Activated naive CD4-positive, alpha-beta T cell treated with anti-CD3 and anti-CD28 coated beads for 36 hours (primary cell): ENCODE results near the gene TLR2. TPM values are rescaled to one million over a fixed set of nuclear protein-coding genes. Genes with fewer than 3 reads are reported as not detected.

Source experiments
- CTCF ChIA-PET: fragments of 350-600 bp; sonication (Branson Sonifier 250); formaldehyde crosslinking; loops from one replicate; lab custom pipeline; 2021; ENCODE audit warnings: antibody characterized with exemption; lab: Charles Lee
- DNase-seq: peaks from one replicate; pipeline ENCODE4 v3.0.0-alpha.2; 2020
- H3K27ac Mint-ChIP-seq: one replicate; pipeline ENCODE4 v1.8.0; 2021; ENCODE audit warnings: mild to moderate bottlenecking, mixed read lengths
- H3K27me3 Mint-ChIP-seq: one replicate; pipeline ENCODE4 v1.8.0; 2021; ENCODE audit warnings: low read depth, mixed read lengths
- H3K36me3 Mint-ChIP-seq: one replicate; pipeline ENCODE4 v1.8.0; 2021; ENCODE audit warnings: low read depth, mixed read lengths
- H3K4me1 Mint-ChIP-seq: one replicate; pipeline ENCODE4 v1.8.0; 2021; ENCODE audit warnings: low read depth, mixed read lengths
- H3K4me3 Mint-ChIP-seq: one replicate; pipeline ENCODE4 v1.8.0; 2021; ENCODE audit warnings: mild to moderate bottlenecking, moderate library complexity, mixed read lengths
- H3K9me3 Mint-ChIP-seq: one replicate; pipeline ENCODE4 v1.8.0; 2021; ENCODE audit warnings: mixed read lengths
- intact Hi-C: fragments of 100-400 bp; cut with micrococcal nuclease; formaldehyde crosslinking; loops from one replicate; pipeline ENCODE4 v1.15.1; 2023
- total RNA-seq, 2 experiments: library from RNA; stranded (reverse); gene quantifications; one replicate each; pipeline ENCODE4 v1.2.3, GENCODE V29; 2021

TLR2 gene
- total RNA-seq, 2 experiments from 2014 or later = 1.5 to 2.6 TPM

GRCh38 chr4:153646261-153646660 is 37.8 kb upstream of the TLR2 start:
- Mint-ChIP-seq H3K4me1 (peaks cover 27% of the 10 kb centered on the region), H3K27me3 (no peaks in the 10 kb centered on the region), H3K4me3 (no peak overlapping the region), H3K27ac (no peak overlapping the region), H3K9me3 (peaks cover 3% of the 10 kb centered on the region), H3K36me3 (no peaks in the 10 kb centered on the region)
- no peak for DNase-seq
- intact Hi-C loops = loop anchor here (10.0 kb wide), 1 partner anchor 421 kb away; no protein-coding TSS in a partner anchor
- CTCF ChIA-PET = interaction anchor here (1.0 to 6.5 kb wide), 5 partner anchors 11 to 360 kb away, joined by 3 to 49 read pairs (median 19); partner anchors contain the start of gene MND1

- Mint-ChIP-seq H3K27ac (no peak overlapping the region), H3K4me1 (peaks cover 31% of the 10 kb centered on the region), H3K27me3 (no peaks in the 10 kb centered on the region), H3K4me3 (no peak overlapping the region), H3K9me3 (peaks cover 3% of the 10 kb centered on the region), H3K36me3 (no peaks in the 10 kb centered on the region)
- CTCF ChIA-PET = interaction anchor here (1.0 to 6.5 kb wide), 5 partner anchors 12 to 359 kb away, joined by 3 to 49 read pairs (median 4); partner anchors contain the start of gene MND1
- no peak for DNase-seq
- intact Hi-C loops = loop anchor here (10.0 kb wide), 1 partner anchor 422 kb away; no protein-coding TSS in a partner anchor
These were observed 37.1 kb upstream of the TLR2 start for GRCh38 chr4:153646978-153647377.

GRCh38 chr4:153647975-153648374 is 36.1 kb upstream of the TLR2 start:
- intact Hi-C loops = loop anchor here (10.0 kb wide), 1 partner anchor 423 kb away; no protein-coding TSS in a partner anchor
- H3K36me3 Mint-ChIP-seq = no peaks in the 10 kb centered on the region
- no peaks in the 10 kb centered on the region for H3K27me3 Mint-ChIP-seq
- peaks cover 3% of the 10 kb centered on the region for H3K9me3 Mint-ChIP-seq
- H3K4me1 Mint-ChIP-seq = peaks cover 34% of the 10 kb centered on the region
- H3K27ac Mint-ChIP-seq = no peak overlapping the region
- no peak overlapping the region for H3K4me3 Mint-ChIP-seq
- CTCF ChIA-PET = interaction anchor here (0.6 to 6.5 kb wide), 10 partner anchors 13 to 565 kb away, joined by 3 to 49 read pairs (median 4); partner anchors contain the start of gene MND1
- no peak for DNase-seq

- no peak overlapping the region for H3K4me3 Mint-ChIP-seq
- H3K27ac Mint-ChIP-seq = no peak overlapping the region
- H3K36me3 Mint-ChIP-seq = no peaks in the 10 kb centered on the region
- intact Hi-C loops = loop anchor here (1.0 to 10.0 kb wide), 2 partner anchors 425 to 506 kb away; no protein-coding TSS in a partner anchor
- peaks cover 32% of the 10 kb centered on the region for H3K4me1 Mint-ChIP-seq
- DNase-seq = peak; percentile 44
- no peaks in the 10 kb centered on the region for H3K27me3 Mint-ChIP-seq
- CTCF ChIA-PET = interaction anchor here (0.7 to 6.5 kb wide), 23 partner anchors 10 to 519 kb away, joined by 3 to 49 read pairs (median 4); partner anchors contain the start of gene MND1
- peaks cover 3% of the 10 kb centered on the region for H3K9me3 Mint-ChIP-seq
These were observed 34.5 kb upstream of the TLR2 start for GRCh38 chr4:153649572-153649991.

GRCh38 chr4:153651116-153651515 is 33.0 kb upstream of the TLR2 start:
- no peaks in the 10 kb centered on the region for H3K27me3 Mint-ChIP-seq
- CTCF ChIA-PET = interaction anchor here (0.5 to 6.5 kb wide), 8 partner anchors 8 to 312 kb away, joined by 3 to 49 read pairs (median 4); partner anchors contain the start of gene MND1
- peaks cover 33% of the 10 kb centered on the region for H3K4me1 Mint-ChIP-seq
- DNase-seq = peak; percentile 26
- intact Hi-C loops = loop anchor here (1.0 to 5.0 kb wide), 5 partner anchors 33 to 536 kb away; partner anchors contain the start of gene TLR2
- H3K36me3 Mint-ChIP-seq = no peaks in the 10 kb centered on the region
- peak overlapping the region; percentile 7 for H3K4me3 Mint-ChIP-seq
- H3K27ac Mint-ChIP-seq = peak overlapping the region; percentile 85
- H3K9me3 Mint-ChIP-seq = no peaks in the 10 kb centered on the region

GRCh38 chr4:153651587-153651986 is 32.5 kb upstream of the TLR2 start:
- intact Hi-C loops = loop anchor here (1.0 to 5.0 kb wide), 5 partner anchors 33 to 536 kb away; partner anchors contain the start of gene TLR2
- Mint-ChIP-seq H3K27me3 (no peaks in the 10 kb centered on the region), H3K4me1 (peaks cover 33% of the 10 kb centered on the region), H3K36me3 (no peaks in the 10 kb centered on the region), H3K4me3 (peak overlapping the region; percentile 7), H3K9me3 (no peaks in the 10 kb centered on the region), H3K27ac (peak overlapping the region; percentile 85)
- peak; percentile 83 for DNase-seq
- CTCF ChIA-PET = interaction anchor here (0.6 to 6.5 kb wide), 7 partner anchors 8 to 565 kb away, joined by 3 to 49 read pairs (median 5); partner anchors contain the start of gene MND1

- Mint-ChIP-seq H3K27me3 (no peaks in the 10 kb centered on the region), H3K9me3 (no peaks in the 10 kb centered on the region), H3K36me3 (no peaks in the 10 kb centered on the region), H3K4me3 (no peak overlapping the region), H3K27ac (peak overlapping the region; percentile 85), H3K4me1 (peaks cover 33% of the 10 kb centered on the region)
- CTCF ChIA-PET = interaction anchor here (0.6 to 6.5 kb wide), 7 partner anchors 9 to 566 kb away, joined by 3 to 49 read pairs (median 5); partner anchors contain the start of gene MND1
- intact Hi-C loops = loop anchor here (5.0 kb wide), 1 partner anchor 405 kb away; no protein-coding TSS in a partner anchor
- peak; percentile 52 for DNase-seq
These were observed 31.9 kb upstream of the TLR2 start for GRCh38 chr4:153652051-153652784.

GRCh38 chr4:153655002-153655541 is 29.0 kb upstream of the TLR2 start:
- intact Hi-C loops = no loop called here
- CTCF ChIA-PET = interaction anchor here (0.6 kb wide), 2 partner anchors 19 to 115 kb away, joined by 3 to 5 read pairs; no protein-coding TSS in a partner anchor
- no peak for DNase-seq
- peak overlapping the region; percentile 1 for H3K27ac Mint-ChIP-seq
- no peaks in the 10 kb centered on the region for H3K36me3 Mint-ChIP-seq
- H3K9me3 Mint-ChIP-seq = no peaks in the 10 kb centered on the region
- no peak overlapping the region for H3K4me3 Mint-ChIP-seq
- H3K27me3 Mint-ChIP-seq = no peaks in the 10 kb centered on the region
- H3K4me1 Mint-ChIP-seq = peaks cover 24% of the 10 kb centered on the region

GRCh38 chr4:153655928-153656327 is 28.2 kb upstream of the TLR2 start:
- Mint-ChIP-seq H3K4me3 (no peak overlapping the region), H3K36me3 (no peaks in the 10 kb centered on the region), H3K9me3 (no peaks in the 10 kb centered on the region), H3K27me3 (no peaks in the 10 kb centered on the region), H3K27ac (no peak overlapping the region), H3K4me1 (peaks cover 19% of the 10 kb centered on the region)
- CTCF ChIA-PET = no interaction called here
- intact Hi-C loops = no loop called here
- no peak for DNase-seq

GRCh38 chr4:153661215-153661822 is 22.8 kb upstream of the TLR2 start:
- H3K36me3 Mint-ChIP-seq = no peaks in the 10 kb centered on the region
- intact Hi-C loops = no loop called here
- no peak for DNase-seq
- no peaks in the 10 kb centered on the region for H3K27me3 Mint-ChIP-seq
- H3K4me3 Mint-ChIP-seq = no peak overlapping the region
- CTCF ChIA-PET = interaction anchor here (0.6 kb wide), 1 partner anchor 263 kb away, joined by 3 read pairs; no protein-coding TSS in a partner anchor
- no peaks in the 10 kb centered on the region for H3K4me1 Mint-ChIP-seq
- peaks cover 2% of the 10 kb centered on the region for H3K9me3 Mint-ChIP-seq
- no peak overlapping the region for H3K27ac Mint-ChIP-seq

- H3K36me3 Mint-ChIP-seq = no peaks in the 10 kb centered on the region
- no peaks in the 10 kb centered on the region for H3K4me1 Mint-ChIP-seq
- peaks cover 2% of the 10 kb centered on the region for H3K9me3 Mint-ChIP-seq
- intact Hi-C loops = no loop called here
- CTCF ChIA-PET = no interaction called here
- no peak overlapping the region for H3K27ac Mint-ChIP-seq
- H3K27me3 Mint-ChIP-seq = no peaks in the 10 kb centered on the region
- no peak for DNase-seq
- H3K4me3 Mint-ChIP-seq = no peak overlapping the region
These were observed 22.2 kb upstream of the TLR2 start for GRCh38 chr4:153661908-153662307.
